Right cardiac atrium (tissue), 5 donors: ENCODE measurements around the gene PRR30. TPM values are rescaled to one million over a fixed set of nuclear protein-coding genes. Genes with fewer than 3 reads are reported as not detected.
A peak's percentile ranks its signal among the peaks of the same experiment; 100 is the strongest.
"Not testable (repeated sequence)": the region's sequence is repeated elsewhere in the genome, so short reads cannot be mapped to it uniquely, and the experiment has no call there.

Experiments used
- ATAC-seq, 2 donors: fragments of 200-7000 bp; cut with Tn5 transposase; one replicate each; pipeline versions ENCODE4 v1.8.0 to v1.9.1; 2020; ENCODE audit warnings: moderate library complexity in 2 of 2, mild to moderate bottlenecking in 1 of 2
- DNase-seq, 3 donors: peaks; one replicate each; pipeline ENCODE4 v3.0.0-alpha.2; 2020
- H3K27ac ChIP-seq: one replicate; pipeline ENCODE4 v1.5.1; 2013; ENCODE audit warnings: mild to moderate bottlenecking, low read length, control low read depth, moderate library complexity
- H3K27me3 ChIP-seq: one replicate; pipeline ENCODE4 v1.6.1; 2013; ENCODE audit not compliant: control insufficient read depth, insufficient read depth
- H3K4me1 ChIP-seq: one replicate; pipeline ENCODE4 v1.6.1; 2013; ENCODE audit warnings: low read length; ENCODE audit not compliant: control insufficient read depth, insufficient read depth
- H3K4me3 ChIP-seq: one replicate; pipeline ENCODE4 v1.5.1; 2013; ENCODE audit warnings: low read length, control low read depth
- H3K9me3 ChIP-seq: one replicate; pipeline ENCODE4 v1.6.1; 2013; ENCODE audit warnings: low read length; ENCODE audit not compliant: control insufficient read depth
- WGBS: extraction: QIAGEN DNeasy Blood & Tissue Kit; methylation state at CpG from one replicate; pipeline ENCODE4 v1.1.7; 2013; 5-methylcytosine and 5-hydroxymethylcytosine counted together
- intact Hi-C, 4 donors: fragments of 100-400 bp; cut with DNase I; formaldehyde crosslinking; loops; one replicate each; pipeline versions ENCODE4 v1.11.0 to v1.14.0; 2022 to 2023
- long read RNA-seq, 4 donors: library from polyadenylated mRNA; unstranded; transcript quantifications; one replicate each; pipeline ENCODE4 v2.0.0, GENCODE V29; 2020 to 2021
- polyA plus RNA-seq: library from polyadenylated mRNA; stranded (reverse); fragments of 200-250 nt; gene quantifications from one replicate; pipeline ENCODE4 v1.2.3, GENCODE V29; 2013
- total RNA-seq, 4 donors: library from RNA; stranded (reverse); fragmentation: NEBNext Ultra II Directional; extraction: Animal tissue kit (Norgen Biotek cat#: 25700); gene quantifications; one replicate each; pipeline ENCODE4 v1.2.1, GENCODE V29; 2021
- donor health status: healthy with polysubstance abuse.
- donor health status: DM: no; HTN: yes; CAD: no.
- donor health status: DM: no; HTN: no; CAD: no.
- donor health status: DM: no; HTN: yes; CAD: no; lungs with severe emphysema.
- donor health status: DM: yes; HTN: yes; CAD: no.

PRR30 gene
- total RNA-seq (not detected), polyA plus RNA-seq (not detected)
- long read RNA-seq, donor 1, result 0 reads
- long read RNA-seq, donor 2, result 0 reads
- long read RNA-seq, donor 3, result 0 reads
- long read RNA-seq, donor 4, result 0 reads

GRCh38 chr2:27139310-27139709 lies at the start of gene PRR30:
Gene PRR30 (minus strand): TSS chr2:27139410. CDS start chr2:27138329, 1,081 bp downstream.
- DNase-seq (no peak), ATAC-seq (no peak)
- Histone ChIP-seq H3K27me3 (no peaks in the 10 kb centered on the region), H3K9me3 (no peaks in the 10 kb centered on the region), H3K4me1 (no peaks in the 10 kb centered on the region), H3K27ac (no peak within 1 kb of the TSS), H3K4me3 (no peak within 1 kb of the TSS)
- WGBS, result 77% methylated on average over 4 of the region's 4 CpGs
- intact Hi-C loops, result no loop called here

DNA sequence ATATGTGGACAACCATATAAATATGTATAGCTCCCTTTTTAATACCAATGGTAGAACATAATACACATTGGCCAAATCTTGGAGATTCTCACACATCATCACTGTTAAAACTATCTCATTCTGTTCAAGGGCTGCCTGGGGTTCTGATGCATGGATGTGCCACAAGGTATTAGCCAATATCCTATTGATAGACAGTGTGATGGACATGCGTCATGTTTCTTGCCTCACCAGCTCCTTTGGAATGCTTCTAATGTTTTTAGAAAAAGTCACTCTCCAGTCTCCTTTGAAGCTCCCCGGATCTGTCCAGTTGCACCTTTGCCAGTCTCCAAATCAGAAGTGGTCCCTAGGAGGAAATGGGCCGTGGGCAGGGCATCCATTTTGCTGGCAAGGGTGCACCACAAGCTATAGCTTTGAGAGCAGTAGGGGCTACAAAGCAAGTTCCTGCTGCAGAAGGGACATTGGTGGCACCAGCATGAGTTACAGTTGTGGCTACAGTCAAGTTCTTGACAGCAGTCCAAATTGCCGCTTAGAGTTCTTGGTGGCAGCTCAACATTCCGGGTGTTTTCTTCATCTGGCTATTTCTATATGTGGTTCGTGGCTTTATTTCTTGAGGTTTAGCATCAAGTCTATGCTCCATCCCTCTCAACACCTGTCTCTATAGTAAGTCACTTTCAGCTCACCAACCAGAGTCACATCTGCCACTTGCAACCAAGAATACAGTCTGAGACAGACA lies 47.6 kb upstream of the PRR30 start:
- ATAC-seq (no peak), DNase-seq (no peak)
- no peaks in the 10 kb centered on the region for H3K27me3 ChIP-seq
- H3K27ac ChIP-seq, result no peak overlapping the region
- WGBS, result 67% methylated on average over 6 of the region's 6 CpGs
- no peaks in the 10 kb centered on the region for H3K9me3 ChIP-seq
- peaks cover 3% of the 10 kb centered on the region for H3K4me1 ChIP-seq
- no peak overlapping the region for H3K4me3 ChIP-seq
- intact Hi-C loops, result loop anchor here in 2 of 4 donors (5.0 to 10.0 kb wide), 2 partner anchors 74 to 212 kb away; partner anchors contain the start of gene MAPRE3 (in 1 of the 2)

GRCh38 chr2:27185331-27186026 lies 46.3 kb upstream of the PRR30 start:
- H3K4me3 ChIP-seq, result no peak overlapping the region
- peak overlapping the region; percentile 91 for H3K27ac ChIP-seq
- no peaks in the 10 kb centered on the region for H3K27me3 ChIP-seq
- ATAC-seq (peak; percentile 83 to 90), DNase-seq (peak; percentile 52 to 67 (median 52))
- no peaks in the 10 kb centered on the region for H3K9me3 ChIP-seq
- WGBS, result 11% methylated on average over 6 of the region's 6 CpGs
- intact Hi-C loops, result loop anchor here in 2 of 4 donors (5.0 to 10.0 kb wide), 2 partner anchors 73 to 211 kb away; partner anchors contain the start of gene MAPRE3 (in 1 of the 2)
- peaks cover 3% of the 10 kb centered on the region for H3K4me1 ChIP-seq

DNA sequence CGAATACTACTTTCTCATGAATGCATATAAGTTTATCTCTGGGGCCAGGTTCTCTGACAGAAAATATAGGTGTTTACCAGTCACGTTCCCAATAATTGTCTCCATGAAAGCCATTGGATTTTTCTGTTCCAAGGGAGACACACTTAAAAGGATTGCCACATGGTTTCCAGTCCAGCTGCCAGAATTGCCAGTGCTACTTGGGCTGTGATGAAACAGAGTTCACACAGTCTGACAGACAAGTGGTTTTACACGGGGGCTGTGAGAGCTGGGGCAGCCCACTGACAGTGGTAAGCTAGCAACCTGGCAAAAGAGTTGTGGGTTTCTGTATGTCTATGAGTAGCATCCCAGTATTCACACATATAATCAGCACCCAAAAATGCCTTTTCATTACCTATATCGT lies 44.9 kb upstream of the PRR30 start:
- H3K9me3 ChIP-seq, result no peaks in the 10 kb centered on the region
- 61% methylated on average over 4 of the region's 4 CpGs for WGBS
- intact Hi-C loops, result loop anchor here in 1 of 4 donors (10.0 kb wide), 1 partner anchor 209 kb away; the partner anchor contains the start of gene MAPRE3
- H3K27ac ChIP-seq, result no peak overlapping the region
- H3K4me1 ChIP-seq, result peaks cover 3% of the 10 kb centered on the region
- no peak overlapping the region for H3K4me3 ChIP-seq
- no peaks in the 10 kb centered on the region for H3K27me3 ChIP-seq
- DNase-seq (peak in 2 of 3 donors; percentile 37 to 63), ATAC-seq (peak; percentile 68 to 69)

DNA sequence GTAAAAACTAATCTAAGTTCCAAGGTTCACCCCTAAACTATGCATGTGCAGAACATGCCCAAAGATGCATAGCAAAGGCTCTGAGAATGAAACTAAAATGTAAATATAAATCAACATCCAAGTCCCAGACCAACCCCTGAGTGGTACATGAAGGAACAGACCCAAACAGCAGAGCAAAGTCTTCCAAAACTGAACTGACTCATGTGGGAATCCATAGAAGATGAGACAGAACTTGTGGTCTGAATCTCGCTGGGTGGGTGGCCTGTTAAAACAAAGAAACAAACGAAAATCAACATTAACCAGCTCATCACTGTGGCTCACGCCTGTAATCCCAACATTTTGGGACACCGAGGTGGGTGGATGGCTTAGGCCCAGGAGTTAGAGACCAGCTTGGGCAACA lies 43.1 kb upstream of the PRR30 start:
- H3K4me3 ChIP-seq, result no peak overlapping the region
- no peaks in the 10 kb centered on the region for H3K27me3 ChIP-seq
- DNase-seq, result no peak
- peaks cover 3% of the 10 kb centered on the region for H3K4me1 ChIP-seq
- H3K27ac ChIP-seq, result no peak overlapping the region
- 64% methylated on average over 4 of the region's 4 CpGs for WGBS
- intact Hi-C loops, result loop anchor here in 1 of 4 donors (10.0 kb wide), 1 partner anchor 208 kb away; the partner anchor contains the start of gene MAPRE3
- H3K9me3 ChIP-seq, result no peaks in the 10 kb centered on the region
- ATAC-seq, result no peak

GRCh38 chr2:27179344-27180000 lies 40.3 kb upstream of the PRR30 start:
- Histone ChIP-seq H3K4me3 (no peak overlapping the region), H3K4me1 (no peaks in the 10 kb centered on the region), H3K27me3 (no peaks in the 10 kb centered on the region), H3K9me3 (no peaks in the 10 kb centered on the region), H3K27ac (no peak overlapping the region)
- DNase-seq, result no peak
- intact Hi-C loops, result no loop called here
- no peak for ATAC-seq
- WGBS, result 58% methylated on average over 3 of the region's 3 CpGs

- DNase-seq, result no peak
- intact Hi-C loops, result no loop called here
- no peaks in the 10 kb centered on the region for H3K27me3 ChIP-seq
- 83% methylated on average over 3 of the region's 3 CpGs for WGBS
- no peaks in the 10 kb centered on the region for H3K4me1 ChIP-seq
- no peak for ATAC-seq
- no peaks in the 10 kb centered on the region for H3K9me3 ChIP-seq
- no peak overlapping the region for H3K4me3 ChIP-seq
- H3K27ac ChIP-seq, result no peak overlapping the region
Measured at GRCh38 chr2:27178469-27178868, 39.3 kb upstream of the PRR30 start.

DNA sequence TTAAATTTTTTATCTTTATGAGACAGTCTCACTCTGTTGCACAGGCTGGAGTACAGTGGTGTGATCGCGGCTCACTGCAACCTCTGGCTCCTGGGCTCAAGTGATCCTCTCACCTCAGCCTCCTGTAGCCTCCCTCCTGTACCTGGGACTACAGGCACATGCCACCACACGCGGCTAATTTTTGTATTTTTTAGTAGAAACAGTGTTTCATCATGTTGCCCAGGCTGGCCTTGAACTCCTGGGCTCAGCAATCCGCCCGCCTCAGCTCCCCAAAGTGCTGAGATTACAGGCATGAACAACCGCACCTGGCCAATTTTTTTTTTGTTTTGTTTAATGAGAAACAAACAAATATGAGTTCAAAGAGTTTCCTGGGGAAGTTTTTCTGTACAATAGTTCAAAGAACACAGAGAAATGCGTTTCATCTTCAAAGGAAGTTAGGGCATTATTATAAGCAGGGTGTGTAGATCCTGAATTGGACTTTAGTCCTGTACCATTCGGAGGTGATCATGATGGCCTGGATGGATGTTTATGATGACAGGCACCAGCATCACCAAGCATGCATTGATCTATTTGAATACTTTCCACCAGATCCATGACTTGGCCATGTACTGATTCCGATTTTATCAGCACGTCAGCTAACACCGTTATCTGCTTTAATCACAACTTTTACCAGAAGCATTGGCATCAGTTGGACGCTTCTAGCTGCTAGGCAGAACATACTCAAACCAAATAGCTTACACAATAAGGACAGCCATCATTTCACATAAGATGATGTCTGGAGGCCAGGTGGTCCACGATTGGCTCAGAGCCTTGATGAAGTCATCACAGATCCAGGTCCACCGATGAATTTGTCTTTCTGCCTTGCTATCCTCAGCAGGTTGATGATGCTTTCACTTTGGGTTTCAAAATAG lies 38.5 kb upstream of the PRR30 start:
- H3K27me3 ChIP-seq, result no peaks in the 10 kb centered on the region
- intact Hi-C loops, result no loop called here

GRCh38 chr2:27175781-27176180 lies 36.6 kb upstream of the PRR30 start:
- H3K4me1 ChIP-seq, intact Hi-C loops, ATAC-seq, H3K27me3 ChIP-seq, H3K9me3 ChIP-seq, DNase-seq, H3K27ac ChIP-seq, H3K4me3 ChIP-seq: not testable (repeated sequence)
- 88% methylated on average over 4 of the region's 4 CpGs for WGBS

More for the DNA sequence above, 38.5 kb upstream of the PRR30 start:
- H3K9me3 ChIP-seq, result no peaks in the 10 kb centered on the region
- WGBS, result 76% methylated on average over 15 of the region's 15 CpGs
- H3K27ac ChIP-seq, result no peak overlapping the region
- H3K4me1 ChIP-seq, result no peaks in the 10 kb centered on the region
- DNase-seq, result no peak
- H3K4me3 ChIP-seq, result no peak overlapping the region
- no peak for ATAC-seq

- ATAC-seq, result no peak
- intact Hi-C loops, result no loop called here
- no peaks in the 10 kb centered on the region for H3K27me3 ChIP-seq
Measured at GRCh38 chr2:27175330-27175729, 36.1 kb upstream of the PRR30 start.

More at GRCh38 chr2:27175330-27175729, 36.1 kb upstream of the PRR30 start:
- Histone ChIP-seq H3K27ac (no peak overlapping the region), H3K4me3 (no peak overlapping the region), H3K9me3 (no peaks in the 10 kb centered on the region), H3K4me1 (no peaks in the 10 kb centered on the region)
- no peak for DNase-seq
- 72% methylated on average over 8 of the region's 8 CpGs for WGBS
